ENCODE measurements around the gene TRIML2. TPM values are rescaled to one million over a fixed set of nuclear protein-coding genes. Genes with fewer than 3 reads are reported as not detected.

The TRIML2 gene
- total and polyA plus RNA-seq, 10 of the 15 experiments (the other 5 are each of a cell fraction or from before 2014, with no cell fraction given): not detected

DNA sequence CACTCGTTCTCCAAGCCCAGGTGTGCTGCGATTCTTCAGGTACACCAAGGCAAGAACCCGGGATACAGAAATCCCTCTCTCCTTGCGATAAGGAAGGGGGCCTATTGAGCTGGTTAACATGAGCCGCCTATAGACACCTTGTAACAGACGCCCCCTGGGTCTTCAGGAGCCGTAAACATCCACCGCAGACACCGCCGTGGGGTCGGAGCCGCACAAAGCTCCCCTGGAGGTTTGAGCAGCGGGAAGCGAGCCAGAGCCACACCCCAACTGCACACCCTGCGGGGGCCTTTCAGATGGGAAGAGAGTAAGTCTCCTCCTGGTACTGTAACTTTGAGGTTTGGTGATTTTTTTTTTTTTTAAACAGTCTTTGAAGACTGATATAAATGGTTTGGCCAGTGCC lies 67.2 kb downstream of the TRIML2 start:
- POLR2A ChIA-PET: no interaction called here
- intact Hi-C loops (cut with micrococcal nuclease; ENCODE audit: unreplicated experiment) (no loop called here), in situ Hi-C loops (cut with MboI) (no loop called here)
- FAIRE-seq (no peak), ATAC-seq (no peak), DNase-seq (ENCODE audit: low read depth, low spot score) (no peak)
- TF ChIP-seq YBX1 (IDR thresholded peaks at IDR 0.05) (no peak), JUNB (IDR thresholded peaks at IDR 0.05) (no peak), ZNF24 (IDR thresholded peaks at IDR 0.05) (no peak)
- no peaks in the 10 kb centered on the region for H4K20me1 ChIP-seq (ENCODE audit: control insufficient read depth, insufficient read depth)
- BruUV-seq (replicated peaks): no TSS peak
- no peak overlapping the region for H3K9ac ChIP-seq (ENCODE audit: control insufficient read depth, insufficient read depth, low read length)
- no peak overlapping the region for H3K4me2 ChIP-seq (ENCODE audit: control insufficient read depth, insufficient read depth)
- H3K4me1 ChIP-seq (ENCODE audit: control insufficient read depth, insufficient read depth, low read length): no peaks in the 10 kb centered on the region
- no peaks in the 10 kb centered on the region; the same call in 2 of the 3 replicates for H3K9me3 ChIP-seq (replicated peaks; ENCODE audit: control insufficient read depth, insufficient read depth, low read length)
- CTCF ChIA-PET: no interaction called here
- H3K27me3 ChIP-seq (replicated peaks in 1 of 2; ENCODE audit: control insufficient read depth in 2 of 2, insufficient read depth in 2 of 2, low read length in 1 of 2): no peaks in the 10 kb centered on the region
- WGBS (ENCODE audit: insufficient coverage, insufficient replicate concordance, low lambda C conversion rate, missing lambda C conversion rate): 58% methylated on average over 15 of the region's 15 CpGs
- no peaks in the 10 kb centered on the region for H3K36me3 ChIP-seq (ENCODE audit: control insufficient read depth in 2 of 2, insufficient read depth in 2 of 2, low read length in 1 of 2)
- no peak overlapping the region for H3K4me3 ChIP-seq
- SMC1A ChIA-PET (ENCODE audit: uncharacterized antibody, unreplicated experiment): no interaction called here
- no peak overlapping the region for H2AFZ ChIP-seq (ENCODE audit: control insufficient read depth, low read depth, low read length)
- no peak overlapping the region for H3K27ac ChIP-seq (ENCODE audit: control insufficient read depth, insufficient read depth)
- no peaks in the 10 kb centered on the region for H3K79me2 ChIP-seq (ENCODE audit: control insufficient read depth, insufficient read depth, low read length)
- RAD21 ChIA-PET (ENCODE audit: unreplicated experiment): no interaction called here

DNA sequence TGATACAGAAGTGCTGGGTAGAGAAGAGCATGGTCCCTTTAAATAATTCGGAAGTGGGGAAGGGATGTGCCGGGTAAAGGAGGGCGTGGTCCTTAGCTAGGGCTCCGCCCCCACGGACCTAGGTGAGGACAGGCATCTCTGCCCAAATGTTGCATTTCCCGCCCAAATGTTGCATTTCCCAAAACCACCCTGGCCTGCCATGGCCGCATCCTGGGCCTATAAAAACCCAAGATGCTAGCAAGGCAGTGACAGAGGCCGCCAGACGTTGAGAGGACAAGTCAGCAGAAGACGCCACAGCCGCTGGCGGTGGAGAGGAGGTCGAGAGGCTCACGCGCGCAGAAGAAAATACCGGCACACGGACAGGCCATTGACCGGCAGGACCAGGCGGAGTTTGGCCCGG lies 67.7 kb downstream of the TRIML2 start:
- no peaks in the 10 kb centered on the region for H3K79me2 ChIP-seq (ENCODE audit: control insufficient read depth, insufficient read depth, low read length)
- no peak overlapping the region for H2AFZ ChIP-seq (ENCODE audit: control insufficient read depth, low read depth, low read length)
- ChIA-PET RAD21 (ENCODE audit: unreplicated experiment) (no interaction called here), POLR2A (no interaction called here), CTCF (no interaction called here), SMC1A (ENCODE audit: uncharacterized antibody, unreplicated experiment) (no interaction called here)
- H3K9me3 ChIP-seq (replicated peaks; ENCODE audit: control insufficient read depth, insufficient read depth, low read length): no peaks in the 10 kb centered on the region; the same call in 2 of the 3 replicates
- no peak overlapping the region for H3K27ac ChIP-seq (ENCODE audit: control insufficient read depth, insufficient read depth)
- no peaks in the 10 kb centered on the region for H3K27me3 ChIP-seq (replicated peaks in 1 of 2; ENCODE audit: control insufficient read depth in 2 of 2, insufficient read depth in 2 of 2, low read length in 1 of 2)
- intact Hi-C loops (cut with micrococcal nuclease; ENCODE audit: unreplicated experiment): no loop called here
- no peak overlapping the region for H3K4me3 ChIP-seq
- H3K4me1 ChIP-seq (ENCODE audit: control insufficient read depth, insufficient read depth, low read length): no peaks in the 10 kb centered on the region
- no TSS peak for BruUV-seq (replicated peaks)
- H3K4me2 ChIP-seq (ENCODE audit: control insufficient read depth, insufficient read depth): no peak overlapping the region
- no peaks in the 10 kb centered on the region for H3K36me3 ChIP-seq (ENCODE audit: control insufficient read depth in 2 of 2, insufficient read depth in 2 of 2, low read length in 1 of 2)
- WGBS (ENCODE audit: insufficient coverage, insufficient replicate concordance, low lambda C conversion rate, missing lambda C conversion rate): 75% methylated on average over 21 of the region's 21 CpGs
- ATAC-seq (no peak), FAIRE-seq (no peak), DNase-seq (ENCODE audit: low read depth, low spot score) (no peak)
- in situ Hi-C loops (cut with MboI): no loop called here
- H4K20me1 ChIP-seq (ENCODE audit: control insufficient read depth, insufficient read depth): no peaks in the 10 kb centered on the region
- no peak for TF ChIP-seq PAX8 (IDR thresholded peaks at IDR 0.05)
- TF ChIP-seq SMARCA5 (IDR thresholded peaks at IDR 0.05): no peak
- no peak for TF ChIP-seq POU2F2 (IDR thresholded peaks at IDR 0.05; ENCODE audit: borderline replicate concordance, low read depth, low read length)
- TF ChIP-seq CTCF (IDR thresholded peaks at IDR 0.05 in 2 of 3, conservative IDR thresholded peaks at IDR 0.05 in 1 of 3; ENCODE audit: control insufficient read depth in 2 of 3, extremely low read depth in 1 of 3, insufficient read depth in 1 of 3, low read depth in 3 of 3, low read length in 3 of 3): no peak
- no peak overlapping the region for H3K9ac ChIP-seq (ENCODE audit: control insufficient read depth, insufficient read depth, low read length)

Small RNA genes lying within 50 kb of the gene (small RNA-seq; reads per million reads assigned to genes)
- gene RNU6-173P: not detected

Other genes with a start within 250 kb of the TRIML2 start
- gene ZFP42, start 113.8 kb downstream of the TRIML2 start, total RNA-seq (2014; rRNA removed): not detected in 2 replicates
- gene ZFP42, start 113.8 kb downstream of the TRIML2 start, total RNA-seq (2014; rRNA removed; fragmentation: Illumina TruSeq; extraction: Trizol): not detected in 2 replicates
- 0.13 and 0.16 TPM in 2 replicates for gene ZFP42, start 113.8 kb downstream of the TRIML2 start, total RNA-seq (2021)
- gene ZFP42, start 113.8 kb downstream of the TRIML2 start, polyA plus RNA-seq (2011; rRNA removed): not detected in 2 replicates
- not detected in 2 replicates for gene ZFP42, start 113.8 kb downstream of the TRIML2 start, polyA plus RNA-seq (2014; fragmentation: Illumina TruSeq; extraction: Trizol)
- not detected for gene ZFP42, start 113.8 kb downstream of the TRIML2 start, polyA plus RNA-seq (2014; fragmentation: Nextera tagmentation; extraction: Ambion mirVana)
- not detected in 2 replicates for gene ZFP42, start 113.8 kb downstream of the TRIML2 start, polyA plus RNA-seq (2014; rRNA removed)
- gene ZFP42, start 113.8 kb downstream of the TRIML2 start, polyA plus RNA-seq (2016; fragmentation: Nextera tagmentation; extraction: Ambion mirVana): not detected
- not detected in 2 replicates for gene TRIML1, start 29.8 kb upstream of the TRIML2 start, total RNA-seq (2014; rRNA removed)
- gene TRIML1, start 29.8 kb upstream of the TRIML2 start, total RNA-seq (2014; rRNA removed; fragmentation: Illumina TruSeq; extraction: Trizol): not detected in 2 replicates
- gene TRIML1, start 29.8 kb upstream of the TRIML2 start, total RNA-seq (2021): not detected in 2 replicates
- gene TRIML1, start 29.8 kb upstream of the TRIML2 start, polyA plus RNA-seq (2011; rRNA removed): not detected in 2 replicates
- gene TRIML1, start 29.8 kb upstream of the TRIML2 start, polyA plus RNA-seq (2014; fragmentation: Illumina TruSeq; extraction: Trizol): not detected in 2 replicates
- gene TRIML1, start 29.8 kb upstream of the TRIML2 start, polyA plus RNA-seq (2014; fragmentation: Nextera tagmentation; extraction: Ambion mirVana): not detected
- not detected in 2 replicates for gene TRIML1, start 29.8 kb upstream of the TRIML2 start, polyA plus RNA-seq (2014; rRNA removed)
- not detected for gene TRIML1, start 29.8 kb upstream of the TRIML2 start, polyA plus RNA-seq (2016; fragmentation: Nextera tagmentation; extraction: Ambion mirVana)

Measured in GM12878 (cell line).